ENCODE data around the gene VTI1A. TPM values are rescaled to one million over a fixed set of nuclear protein-coding genes. Genes with fewer than 3 reads are reported as not detected.

The VTI1A gene
- total and polyA plus RNA-seq, 9 donors, result 7.8 to 48.2 (median 20.0) TPM

DNA sequence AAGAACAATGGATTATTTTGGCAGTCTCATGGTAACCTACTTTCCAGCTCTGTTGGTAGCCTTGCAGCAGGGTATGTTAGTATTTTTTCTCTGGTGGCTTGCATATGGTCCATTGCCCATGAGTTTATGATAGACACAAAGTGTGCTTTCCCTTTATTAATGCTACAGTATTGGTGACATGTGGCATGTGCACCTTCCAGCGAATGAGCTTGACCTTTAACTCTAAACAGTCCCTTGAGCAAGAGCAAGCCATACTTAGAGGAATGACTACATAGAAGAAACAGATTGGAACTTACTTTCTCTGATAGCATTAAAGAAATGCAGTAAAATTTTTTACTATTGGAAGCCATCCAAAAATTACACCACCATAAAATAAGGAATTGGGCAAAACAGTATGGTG is 73.9 kb downstream of the VTI1A start:
- H3K9me3 ChIP-seq, result no peaks in the 10 kb centered on the region
- H3K4me1 ChIP-seq (ENCODE audit: insufficient read depth), result no peaks in the 10 kb centered on the region
- no peak overlapping the region for H3K27ac ChIP-seq
- H3K36me3 ChIP-seq, result no peaks in the 10 kb centered on the region
- no peak for TF ChIP-seq POLR2A (IDR thresholded peaks at IDR 0.05)
- TF ChIP-seq, protein P1, sequence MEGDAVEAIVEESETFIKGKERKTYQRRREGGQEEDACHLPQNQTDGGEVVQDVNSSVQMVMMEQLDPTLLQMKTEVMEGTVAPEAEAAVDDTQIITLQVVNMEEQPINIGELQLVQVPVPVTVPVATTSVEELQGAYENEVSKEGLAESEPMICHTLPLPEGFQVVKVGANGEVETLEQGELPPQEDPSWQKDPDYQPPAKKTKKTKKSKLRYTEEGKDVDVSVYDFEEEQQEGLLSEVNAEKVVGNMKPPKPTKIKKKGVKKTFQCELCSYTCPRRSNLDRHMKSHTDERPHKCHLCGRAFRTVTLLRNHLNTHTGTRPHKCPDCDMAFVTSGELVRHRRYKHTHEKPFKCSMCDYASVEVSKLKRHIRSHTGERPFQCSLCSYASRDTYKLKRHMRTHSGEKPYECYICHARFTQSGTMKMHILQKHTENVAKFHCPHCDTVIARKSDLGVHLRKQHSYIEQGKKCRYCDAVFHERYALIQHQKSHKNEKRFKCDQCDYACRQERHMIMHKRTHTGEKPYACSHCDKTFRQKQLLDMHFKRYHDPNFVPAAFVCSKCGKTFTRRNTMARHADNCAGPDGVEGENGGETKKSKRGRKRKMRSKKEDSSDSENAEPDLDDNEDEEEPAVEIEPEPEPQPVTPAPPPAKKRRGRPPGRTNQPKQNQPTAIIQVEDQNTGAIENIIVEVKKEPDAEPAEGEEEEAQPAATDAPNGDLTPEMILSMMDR (IDR thresholded peaks at IDR 0.05), result no peak
- no peak for TF ChIP-seq EP300 (IDR thresholded peaks at IDR 0.05)
- intact Hi-C loops (cut with DNase I), result no loop called here
- WGBS, 3 donors, result 63 to 75% (median 69%) methylated on average over 1 of the region's 1 CpG
- no peak for DNase-seq
- H3K27me3 ChIP-seq, result no peaks in the 10 kb centered on the region
- no peak overlapping the region for H3K4me3 ChIP-seq

DNA sequence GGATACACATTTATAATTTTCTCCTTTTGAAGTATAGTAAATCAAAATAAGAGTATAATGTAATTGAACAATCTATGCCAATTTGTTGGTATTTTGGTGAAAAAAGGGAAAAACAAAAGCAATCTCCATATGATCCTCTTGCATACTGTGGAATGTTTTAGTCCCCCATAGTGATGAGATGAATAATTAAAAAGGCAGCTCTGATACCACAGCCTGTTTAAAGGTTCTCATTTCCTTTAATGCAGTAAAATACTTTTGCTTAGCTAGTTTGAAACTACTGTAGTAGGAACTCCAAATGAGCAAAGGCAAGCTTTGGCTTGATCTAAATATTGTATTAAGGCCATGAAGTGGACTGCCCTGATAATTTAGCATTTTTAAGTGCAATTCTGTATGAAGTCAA is 77.6 kb downstream of the VTI1A start:
- no peak for DNase-seq
- Histone ChIP-seq H3K4me1 (ENCODE audit: insufficient read depth) (no peaks in the 10 kb centered on the region), H3K9me3 (no peaks in the 10 kb centered on the region), H3K36me3 (no peaks in the 10 kb centered on the region), H3K4me3 (no peak overlapping the region), H3K27ac (no peak overlapping the region), H3K27me3 (no peaks in the 10 kb centered on the region)
- intact Hi-C loops (cut with DNase I), result no loop called here
- TF ChIP-seq, protein P1 (IDR thresholded peaks at IDR 0.05), result no peak
- TF ChIP-seq POLR2A (IDR thresholded peaks at IDR 0.05), result no peak
- TF ChIP-seq EP300 (IDR thresholded peaks at IDR 0.05), result no peak

DNA sequence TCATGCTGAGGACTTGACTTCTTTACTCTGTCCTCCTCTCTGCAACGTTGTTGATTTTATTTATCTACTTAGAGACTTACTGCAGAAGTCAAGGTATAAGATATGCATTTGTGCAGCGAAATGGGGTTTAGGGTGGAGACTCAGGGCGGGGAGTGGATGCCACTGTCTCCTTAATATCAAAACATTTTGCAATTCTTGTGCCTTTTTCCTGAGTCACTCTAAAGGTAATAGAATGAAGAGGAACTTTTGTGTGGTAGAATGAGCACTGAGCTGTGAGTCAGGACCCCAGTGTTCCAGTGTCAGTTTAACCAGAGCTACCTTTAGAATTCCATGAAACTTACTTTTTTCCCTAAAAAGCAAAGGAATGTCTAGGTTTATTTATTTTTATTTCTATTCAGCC is 78.2 kb downstream of the VTI1A start:
- no peaks in the 10 kb centered on the region for H3K27me3 ChIP-seq
- H3K27ac ChIP-seq, result no peak overlapping the region
- H3K36me3 ChIP-seq, result no peaks in the 10 kb centered on the region
- H3K9me3 ChIP-seq, result no peaks in the 10 kb centered on the region
- DNase-seq, result no peak
- WGBS, 3 donors, result 80 to 82% (median 82%) methylated on average over 3 of the region's 3 CpGs
- TF ChIP-seq EP300 (IDR thresholded peaks at IDR 0.05) (no peak), POLR2A (IDR thresholded peaks at IDR 0.05) (no peak)
- TF ChIP-seq, protein P1 (IDR thresholded peaks at IDR 0.05), result no peak
- intact Hi-C loops (cut with DNase I), result no loop called here
- no peak overlapping the region for H3K4me3 ChIP-seq
- no peaks in the 10 kb centered on the region for H3K4me1 ChIP-seq (ENCODE audit: insufficient read depth)

DNA sequence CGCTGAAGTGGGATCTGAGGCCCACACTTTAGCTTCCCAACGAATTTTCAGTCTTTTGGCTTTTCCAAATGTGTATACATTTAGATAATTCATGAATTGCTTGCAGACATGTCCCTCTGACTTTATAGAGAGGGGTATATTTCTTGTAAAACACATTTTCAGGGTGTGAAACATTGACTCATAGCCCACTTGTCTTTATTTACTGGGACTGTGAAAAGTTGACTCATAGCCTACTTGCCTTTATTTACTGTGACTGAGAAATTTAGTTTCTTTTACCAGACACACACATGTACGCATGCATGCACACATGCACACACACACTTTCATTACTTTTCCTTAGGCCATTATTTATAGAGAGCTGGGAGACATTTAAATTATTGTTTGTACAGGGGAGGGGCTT is 79.1 kb downstream of the VTI1A start:
- H3K9me3 ChIP-seq, result no peaks in the 10 kb centered on the region
- H3K36me3 ChIP-seq, result no peaks in the 10 kb centered on the region
- no peak for DNase-seq
- H3K4me1 ChIP-seq (ENCODE audit: insufficient read depth), result peaks cover under 1% of the 10 kb centered on the region
- H3K27me3 ChIP-seq, result no peaks in the 10 kb centered on the region
- WGBS, 3 donors, result 75 to 88% (median 86%) methylated on average over 3 of the region's 3 CpGs
- H3K4me3 ChIP-seq, result no peak overlapping the region
- TF ChIP-seq, protein P1 (IDR thresholded peaks at IDR 0.05), result no peak
- no peak for TF ChIP-seq POLR2A (IDR thresholded peaks at IDR 0.05)
- TF ChIP-seq EP300 (IDR thresholded peaks at IDR 0.05), result no peak
- intact Hi-C loops (cut with DNase I), result no loop called here
- H3K27ac ChIP-seq, result no peak overlapping the region

DNA sequence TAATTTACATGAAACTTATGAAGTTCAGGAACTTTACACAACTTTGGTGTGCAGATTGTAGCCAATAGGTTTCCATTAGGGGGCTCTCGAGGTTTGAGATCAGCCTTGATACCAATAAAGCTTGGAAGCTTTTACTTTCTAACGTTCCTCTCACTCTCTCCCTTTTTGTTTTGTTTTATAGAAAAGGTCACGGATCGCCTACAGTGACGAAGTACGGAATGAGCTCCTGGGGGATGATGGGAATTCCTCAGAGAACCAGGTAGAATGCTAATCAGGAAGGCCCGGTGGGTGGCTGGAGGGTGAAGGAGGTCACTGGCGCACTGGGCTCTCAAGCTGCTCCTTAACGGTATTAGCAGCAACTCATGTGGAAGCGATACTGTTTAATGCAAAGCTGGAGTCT is 79.9 kb downstream of the VTI1A start:
- no peak overlapping the region for H3K27ac ChIP-seq
- peaks cover 1% of the 10 kb centered on the region for H3K4me1 ChIP-seq (ENCODE audit: insufficient read depth)
- no peaks in the 10 kb centered on the region for H3K9me3 ChIP-seq
- no peak for DNase-seq
- 55 to 72% (median 63%) methylated on average over 10 of the region's 10 CpGs for WGBS, 3 donors
- H3K4me3 ChIP-seq, result no peak overlapping the region
- H3K36me3 ChIP-seq, result no peaks in the 10 kb centered on the region
- intact Hi-C loops (cut with DNase I), result no loop called here
- H3K27me3 ChIP-seq, result no peaks in the 10 kb centered on the region
- TF ChIP-seq EP300 (IDR thresholded peaks at IDR 0.05) (no peak), POLR2A (IDR thresholded peaks at IDR 0.05) (no peak)
- TF ChIP-seq, protein P1 (IDR thresholded peaks at IDR 0.05), result no peak

Measured in ovary (tissue), 9 donors.